SK-N-SH (cell line): ENCODE results near the gene TRPC3.

Experiments
- EP300 ChIP-seq, 2 experiments: IDR thresholded peaks; 2 replicates each; pipeline versions ENCODE4 v1.4.0 to v1.6.1; 2012; ENCODE audit warnings: borderline replicate concordance in 1 of 2, low read depth in 1 of 2, low read length in 1 of 2
- EZH2phosphoT487 ChIP-seq: fragments of 200-600 bp; sonication (generic); IDR thresholded peaks from 2 replicates; pipeline ENCODE4 v1.6.1; 2017; ENCODE audit warnings: low read depth, mixed run types, mild to moderate bottlenecking, antibody characterized with exemption, moderate library complexity, borderline replicate concordance
- GABPA ChIP-seq: IDR thresholded peaks from 2 replicates; pipeline ENCODE4 v1.4.0; 2012; ENCODE audit warnings: low read depth, mild to moderate bottlenecking
- JUND ChIP-seq: IDR thresholded peaks from 2 replicates; pipeline ENCODE4 v1.4.0; 2012
- POLR2AphosphoS5 ChIP-seq: IDR thresholded peaks from 2 replicates; pipeline ENCODE4 v1.6.1; 2012; ENCODE audit warnings: low read depth, low read length
- RAD21 ChIP-seq: IDR thresholded peaks from 2 replicates; pipeline ENCODE4 v1.6.1; 2012; ENCODE audit warnings: mild to moderate bottlenecking, low read length
- RCOR1 ChIP-seq: fragments of 150-350 bp; IDR thresholded peaks from 2 replicates; pipeline ENCODE4 v1.6.1; 2017; ENCODE audit warnings: antibody characterized with exemption, low read length
- TAF1 ChIP-seq: IDR thresholded peaks from 2 replicates; pipeline ENCODE4 v1.6.1; 2012; ENCODE audit warnings: low read depth, mild to moderate bottlenecking, low read length, moderate library complexity, borderline replicate concordance
- YY1 ChIP-seq: IDR thresholded peaks from 2 replicates; pipeline ENCODE4 v1.4.0; 2012; ENCODE audit warnings: low read depth, mild to moderate bottlenecking
- TF ChIP-seq, protein P1 (sequence below): fragments of 200-600 bp; sonication (generic); IDR thresholded peaks from 2 replicates; pipeline ENCODE4 v1.6.1; 2017; ENCODE audit warnings: antibody characterized with exemption, mild to moderate bottlenecking, moderate library complexity
- TF ChIP-seq, protein P2 (sequence below): IDR thresholded peaks from 2 replicates; pipeline ENCODE4 v1.4.0; 2012; ENCODE audit warnings: low read depth
- TF ChIP-seq, protein P3 (sequence below): IDR thresholded peaks from 2 replicates; pipeline ENCODE4 v1.6.1; 2012; ENCODE audit warnings: mild to moderate bottlenecking, low read depth, low read length, moderate library complexity
- TF ChIP-seq, protein P4 (sequence below): fragments of 150-350 bp; IDR thresholded peaks from 2 replicates; pipeline ENCODE4 v1.6.1; 2017; ENCODE audit warnings: antibody characterized with exemption, low read length, low read depth, borderline replicate concordance

DNA sequence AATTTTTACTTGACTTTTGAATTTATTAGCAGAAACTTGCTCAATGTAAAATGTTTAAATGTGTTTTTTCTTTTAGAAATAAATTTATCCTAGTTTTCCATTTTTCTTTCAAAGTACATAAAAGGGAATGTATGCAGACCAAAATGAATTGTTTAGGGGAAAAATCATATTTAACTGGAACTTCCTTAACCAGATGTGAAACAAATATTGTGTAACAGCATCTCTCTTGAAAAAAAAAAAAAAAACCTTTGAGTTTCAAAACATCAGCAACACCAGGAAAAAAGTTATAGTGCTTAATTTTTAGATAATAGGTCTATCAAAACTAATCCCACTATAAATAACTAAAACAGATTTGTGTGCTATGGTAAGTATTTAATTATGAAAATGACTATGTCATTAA, 113.7 kb downstream of the TRPC3 start:
- TF ChIP-seq GABPA (no peak), EP300 (IDR thresholded peaks at IDR 0.05; ENCODE audit: borderline replicate concordance in 1 of 2, low read depth in 1 of 2, low read length in 1 of 2) (no peak), POLR2AphosphoS5 (no peak), TAF1 (no peak), RAD21 (no peak), EZH2phosphoT487 (no peak), YY1 (no peak), RCOR1 (no peak), JUND (no peak)
- TF ChIP-seq, protein P1, sequence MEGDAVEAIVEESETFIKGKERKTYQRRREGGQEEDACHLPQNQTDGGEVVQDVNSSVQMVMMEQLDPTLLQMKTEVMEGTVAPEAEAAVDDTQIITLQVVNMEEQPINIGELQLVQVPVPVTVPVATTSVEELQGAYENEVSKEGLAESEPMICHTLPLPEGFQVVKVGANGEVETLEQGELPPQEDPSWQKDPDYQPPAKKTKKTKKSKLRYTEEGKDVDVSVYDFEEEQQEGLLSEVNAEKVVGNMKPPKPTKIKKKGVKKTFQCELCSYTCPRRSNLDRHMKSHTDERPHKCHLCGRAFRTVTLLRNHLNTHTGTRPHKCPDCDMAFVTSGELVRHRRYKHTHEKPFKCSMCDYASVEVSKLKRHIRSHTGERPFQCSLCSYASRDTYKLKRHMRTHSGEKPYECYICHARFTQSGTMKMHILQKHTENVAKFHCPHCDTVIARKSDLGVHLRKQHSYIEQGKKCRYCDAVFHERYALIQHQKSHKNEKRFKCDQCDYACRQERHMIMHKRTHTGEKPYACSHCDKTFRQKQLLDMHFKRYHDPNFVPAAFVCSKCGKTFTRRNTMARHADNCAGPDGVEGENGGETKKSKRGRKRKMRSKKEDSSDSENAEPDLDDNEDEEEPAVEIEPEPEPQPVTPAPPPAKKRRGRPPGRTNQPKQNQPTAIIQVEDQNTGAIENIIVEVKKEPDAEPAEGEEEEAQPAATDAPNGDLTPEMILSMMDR = no peak
- TF ChIP-seq, protein P2, sequence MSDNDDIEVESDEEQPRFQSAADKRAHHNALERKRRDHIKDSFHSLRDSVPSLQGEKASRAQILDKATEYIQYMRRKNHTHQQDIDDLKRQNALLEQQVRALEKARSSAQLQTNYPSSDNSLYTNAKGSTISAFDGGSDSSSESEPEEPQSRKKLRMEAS = no peak
- TF ChIP-seq, protein P3, sequence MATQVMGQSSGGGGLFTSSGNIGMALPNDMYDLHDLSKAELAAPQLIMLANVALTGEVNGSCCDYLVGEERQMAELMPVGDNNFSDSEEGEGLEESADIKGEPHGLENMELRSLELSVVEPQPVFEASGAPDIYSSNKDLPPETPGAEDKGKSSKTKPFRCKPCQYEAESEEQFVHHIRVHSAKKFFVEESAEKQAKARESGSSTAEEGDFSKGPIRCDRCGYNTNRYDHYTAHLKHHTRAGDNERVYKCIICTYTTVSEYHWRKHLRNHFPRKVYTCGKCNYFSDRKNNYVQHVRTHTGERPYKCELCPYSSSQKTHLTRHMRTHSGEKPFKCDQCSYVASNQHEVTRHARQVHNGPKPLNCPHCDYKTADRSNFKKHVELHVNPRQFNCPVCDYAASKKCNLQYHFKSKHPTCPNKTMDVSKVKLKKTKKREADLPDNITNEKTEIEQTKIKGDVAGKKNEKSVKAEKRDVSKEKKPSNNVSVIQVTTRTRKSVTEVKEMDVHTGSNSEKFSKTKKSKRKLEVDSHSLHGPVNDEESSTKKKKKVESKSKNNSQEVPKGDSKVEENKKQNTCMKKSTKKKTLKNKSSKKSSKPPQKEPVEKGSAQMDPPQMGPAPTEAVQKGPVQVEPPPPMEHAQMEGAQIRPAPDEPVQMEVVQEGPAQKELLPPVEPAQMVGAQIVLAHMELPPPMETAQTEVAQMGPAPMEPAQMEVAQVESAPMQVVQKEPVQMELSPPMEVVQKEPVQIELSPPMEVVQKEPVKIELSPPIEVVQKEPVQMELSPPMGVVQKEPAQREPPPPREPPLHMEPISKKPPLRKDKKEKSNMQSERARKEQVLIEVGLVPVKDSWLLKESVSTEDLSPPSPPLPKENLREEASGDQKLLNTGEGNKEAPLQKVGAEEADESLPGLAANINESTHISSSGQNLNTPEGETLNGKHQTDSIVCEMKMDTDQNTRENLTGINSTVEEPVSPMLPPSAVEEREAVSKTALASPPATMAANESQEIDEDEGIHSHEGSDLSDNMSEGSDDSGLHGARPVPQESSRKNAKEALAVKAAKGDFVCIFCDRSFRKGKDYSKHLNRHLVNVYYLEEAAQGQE = no peak
- TF ChIP-seq, protein P4, sequence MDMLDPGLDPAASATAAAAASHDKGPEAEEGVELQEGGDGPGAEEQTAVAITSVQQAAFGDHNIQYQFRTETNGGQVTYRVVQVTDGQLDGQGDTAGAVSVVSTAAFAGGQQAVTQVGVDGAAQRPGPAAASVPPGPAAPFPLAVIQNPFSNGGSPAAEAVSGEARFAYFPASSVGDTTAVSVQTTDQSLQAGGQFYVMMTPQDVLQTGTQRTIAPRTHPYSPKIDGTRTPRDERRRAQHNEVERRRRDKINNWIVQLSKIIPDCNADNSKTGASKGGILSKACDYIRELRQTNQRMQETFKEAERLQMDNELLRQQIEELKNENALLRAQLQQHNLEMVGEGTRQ = no peak
